Duodenal mucosa (tissue), 2 donors: ENCODE results near the gene PPM1A.
"Not testable (repeated sequence)": the region's sequence is repeated elsewhere in the genome, so short reads cannot be mapped to it uniquely, and the experiment has no call there.

Experiments
- H3K27ac ChIP-seq: one replicate; pipeline ENCODE4 v1.7.0; 2013; ENCODE audit warnings: low read depth, low read length
- H3K27me3 ChIP-seq, 2 donors: one replicate each; pipeline ENCODE4 v1.7.0; 2013; ENCODE audit warnings: low read length in 2 of 2, control low read depth in 1 of 2; ENCODE audit not compliant: insufficient read depth in 2 of 2, control insufficient read depth in 1 of 2
- H3K36me3 ChIP-seq, 2 donors: one replicate each; pipeline ENCODE4 v1.7.0; 2013; ENCODE audit warnings: low read length in 2 of 2, control low read depth in 1 of 2; ENCODE audit not compliant: insufficient read depth in 2 of 2, control insufficient read depth in 1 of 2
- H3K4me1 ChIP-seq, 2 donors: one replicate each; pipeline ENCODE4 v1.7.0; 2013; ENCODE audit warnings: low read length in 2 of 2, control low read depth in 1 of 2; ENCODE audit not compliant: insufficient read depth in 2 of 2, control insufficient read depth in 1 of 2
- H3K4me3 ChIP-seq, 2 donors: one replicate each; pipeline ENCODE4 v1.7.0; 2013; ENCODE audit warnings: low read length in 2 of 2, low read depth in 1 of 2
- H3K9ac ChIP-seq, 2 donors: one replicate each; pipeline ENCODE4 v1.7.0; 2013; ENCODE audit warnings: low read length in 2 of 2, low read depth in 1 of 2
- H3K9me3 ChIP-seq, 2 donors: one replicate each; pipeline ENCODE4 v1.7.0; 2013; ENCODE audit warnings: low read length in 2 of 2, control low read depth in 1 of 2; ENCODE audit not compliant: control insufficient read depth in 1 of 2

PPM1A gene

DNA sequence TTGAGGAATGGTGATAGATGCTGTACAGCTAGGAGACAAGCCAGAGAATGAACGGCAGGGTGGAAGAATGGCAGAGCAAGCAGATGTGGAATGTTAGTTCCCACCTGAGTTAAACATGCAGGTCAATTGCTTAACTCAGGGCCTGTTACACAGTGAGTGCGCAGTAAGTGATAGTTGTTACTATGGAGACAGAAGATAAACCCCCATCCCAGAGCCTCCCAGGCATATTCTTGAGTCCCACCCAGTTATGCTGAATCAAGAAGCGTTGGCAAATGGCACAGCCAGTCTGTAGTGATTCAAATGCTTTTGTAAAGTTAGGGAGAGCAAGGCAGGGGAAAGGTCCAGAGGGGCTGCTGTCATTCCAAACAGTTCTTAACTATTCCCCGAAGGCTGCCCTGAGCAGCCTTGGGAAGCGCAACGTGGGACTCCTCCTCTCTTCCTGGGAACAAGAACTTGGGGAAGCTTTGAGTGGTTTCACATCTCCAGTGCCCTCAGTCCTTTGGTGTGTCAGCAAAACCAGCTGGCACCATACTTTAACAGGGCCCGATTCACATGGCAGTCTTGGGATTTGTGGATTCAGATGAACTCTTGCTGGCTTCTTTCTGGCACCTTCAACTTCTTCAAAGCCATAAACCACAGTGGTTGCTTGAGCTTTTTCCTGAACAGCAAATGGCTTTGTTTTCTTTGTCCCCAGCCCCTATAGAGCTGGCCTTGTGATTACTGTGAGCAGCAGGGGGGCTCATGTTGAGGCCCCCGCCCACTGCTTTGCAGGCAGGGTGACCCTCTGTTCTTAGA lies 66.4 kb downstream of the PPM1A start:
- no peak overlapping the region for H3K4me3 ChIP-seq

DNA sequence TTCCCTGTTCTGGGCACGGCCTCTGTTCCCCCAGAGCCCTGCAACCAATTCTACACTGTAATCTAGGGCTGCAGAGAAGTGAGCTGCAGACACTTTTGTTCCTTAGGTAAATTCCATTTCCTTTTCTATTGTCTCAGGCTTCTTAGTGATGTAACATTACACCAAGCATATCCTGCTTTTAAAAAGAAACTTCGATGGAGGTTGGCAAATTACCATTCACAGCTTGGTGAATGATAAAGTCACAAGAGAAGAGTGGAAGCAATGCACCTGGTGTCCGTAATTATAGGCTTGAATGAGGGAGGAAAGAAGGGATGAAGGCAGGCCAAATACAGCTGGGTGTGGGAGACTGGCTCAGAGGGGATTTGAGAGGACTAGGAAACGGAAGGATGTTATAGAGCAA lies 68.6 kb downstream of the PPM1A start:
- peaks cover 0 to 12% of the 10 kb centered on the region in 2 donors for H3K27me3 ChIP-seq
- no peak overlapping the region for H3K27ac ChIP-seq
- no peaks in the 10 kb centered on the region for H3K4me1 ChIP-seq
- no peaks in the 10 kb centered on the region for H3K36me3 ChIP-seq
- H3K9me3 ChIP-seq = no peaks in the 10 kb centered on the region
- no peak overlapping the region for H3K4me3 ChIP-seq
- H3K9ac ChIP-seq = no peak overlapping the region

More for the DNA sequence above, 66.4 kb downstream of the PPM1A start:
- H3K36me3 ChIP-seq = no peaks in the 10 kb centered on the region
- H3K27ac ChIP-seq = no peak overlapping the region
- H3K27me3 ChIP-seq = peaks cover 0 to 12% of the 10 kb centered on the region in 2 donors
- no peaks in the 10 kb centered on the region for H3K9me3 ChIP-seq
- no peak overlapping the region for H3K9ac ChIP-seq
- H3K4me1 ChIP-seq = no peaks in the 10 kb centered on the region

DNA sequence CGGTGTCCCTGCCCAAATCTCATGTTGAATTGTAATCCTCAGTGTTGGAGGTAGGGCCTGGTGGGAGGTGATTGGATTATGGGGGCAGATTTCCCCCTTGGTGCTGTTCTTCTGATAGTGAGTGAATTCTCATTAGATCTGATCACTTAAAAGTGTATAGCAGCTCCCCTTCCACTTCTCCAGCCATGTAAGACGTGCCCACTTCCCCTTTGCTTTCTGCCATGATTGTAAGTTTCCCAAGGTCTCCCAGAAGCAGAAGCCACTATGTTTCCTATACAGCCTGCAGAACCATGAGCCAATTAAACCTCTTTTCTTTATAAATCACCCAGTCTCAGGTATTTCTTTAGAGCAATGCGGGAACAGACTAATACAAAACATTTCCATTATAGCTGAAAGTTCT lies 71.8 kb downstream of the PPM1A start:
- H3K4me3 ChIP-seq, H3K9me3 ChIP-seq, H3K9ac ChIP-seq, H3K36me3 ChIP-seq, H3K27me3 ChIP-seq, H3K27ac ChIP-seq, H3K4me1 ChIP-seq: not testable (repeated sequence)

DNA sequence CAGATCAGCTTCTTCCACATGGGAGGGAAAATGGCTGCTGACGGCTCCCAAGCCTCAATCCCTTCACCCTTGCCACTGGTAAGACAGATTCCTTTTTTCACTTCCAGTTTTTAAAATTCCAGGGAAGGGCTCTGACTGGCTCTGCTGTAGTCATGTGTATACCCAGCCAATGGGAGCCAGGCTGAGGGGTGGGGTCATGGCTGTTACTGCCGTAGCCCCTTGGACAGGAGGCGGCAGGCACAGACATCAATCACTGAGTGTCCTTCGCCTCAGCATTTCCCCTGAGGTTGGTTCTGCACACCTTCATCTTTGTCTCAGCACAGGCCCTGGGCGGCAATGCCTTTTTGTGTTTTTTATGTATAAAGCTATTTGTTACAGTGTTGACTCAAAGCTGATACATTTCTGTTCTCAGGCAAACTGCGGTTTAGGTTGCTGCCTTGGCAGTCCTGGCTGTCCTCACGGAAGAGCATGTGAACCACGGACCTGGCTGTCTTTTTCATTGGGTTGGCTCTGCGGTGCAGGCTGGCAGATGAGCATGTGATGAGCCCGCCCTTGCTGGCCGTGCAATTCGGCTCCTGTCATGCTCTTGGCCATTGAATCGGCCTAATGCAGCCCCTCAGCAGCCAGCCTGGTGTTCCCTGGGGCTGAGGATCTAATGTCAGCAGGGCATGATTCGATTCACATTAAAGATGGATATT lies 74.3 kb downstream of the PPM1A start:
- no peak overlapping the region for H3K9ac ChIP-seq
- no peak overlapping the region for H3K4me3 ChIP-seq
- peaks cover 4 to 10% of the 10 kb centered on the region in 2 donors for H3K4me1 ChIP-seq
- H3K36me3 ChIP-seq = no peaks in the 10 kb centered on the region
- no peaks in the 10 kb centered on the region for H3K9me3 ChIP-seq
- no peaks in the 10 kb centered on the region for H3K27me3 ChIP-seq
- H3K27ac ChIP-seq = no peak overlapping the region

- no peak overlapping the region for H3K27ac ChIP-seq
- no peaks in the 10 kb centered on the region for H3K36me3 ChIP-seq
- H3K4me1 ChIP-seq = peaks cover 4 to 10% of the 10 kb centered on the region in 2 donors
- H3K4me3 ChIP-seq = no peak overlapping the region
- H3K9me3 ChIP-seq = no peaks in the 10 kb centered on the region
- no peaks in the 10 kb centered on the region for H3K27me3 ChIP-seq
- H3K9ac ChIP-seq = no peak overlapping the region
Observed at GRCh38 chr14:60324837-60325236, 75.8 kb downstream of the PPM1A start.

- peaks cover 4 to 10% of the 10 kb centered on the region in 2 donors for H3K4me1 ChIP-seq
- H3K27me3 ChIP-seq = no peaks in the 10 kb centered on the region
- no peak overlapping the region for H3K9ac ChIP-seq
- H3K27ac ChIP-seq = no peak overlapping the region
- no peaks in the 10 kb centered on the region for H3K36me3 ChIP-seq
- H3K4me3 ChIP-seq = no peak overlapping the region
- no peaks in the 10 kb centered on the region for H3K9me3 ChIP-seq
Observed at GRCh38 chr14:60326274-60326673, 77.3 kb downstream of the PPM1A start.

DNA sequence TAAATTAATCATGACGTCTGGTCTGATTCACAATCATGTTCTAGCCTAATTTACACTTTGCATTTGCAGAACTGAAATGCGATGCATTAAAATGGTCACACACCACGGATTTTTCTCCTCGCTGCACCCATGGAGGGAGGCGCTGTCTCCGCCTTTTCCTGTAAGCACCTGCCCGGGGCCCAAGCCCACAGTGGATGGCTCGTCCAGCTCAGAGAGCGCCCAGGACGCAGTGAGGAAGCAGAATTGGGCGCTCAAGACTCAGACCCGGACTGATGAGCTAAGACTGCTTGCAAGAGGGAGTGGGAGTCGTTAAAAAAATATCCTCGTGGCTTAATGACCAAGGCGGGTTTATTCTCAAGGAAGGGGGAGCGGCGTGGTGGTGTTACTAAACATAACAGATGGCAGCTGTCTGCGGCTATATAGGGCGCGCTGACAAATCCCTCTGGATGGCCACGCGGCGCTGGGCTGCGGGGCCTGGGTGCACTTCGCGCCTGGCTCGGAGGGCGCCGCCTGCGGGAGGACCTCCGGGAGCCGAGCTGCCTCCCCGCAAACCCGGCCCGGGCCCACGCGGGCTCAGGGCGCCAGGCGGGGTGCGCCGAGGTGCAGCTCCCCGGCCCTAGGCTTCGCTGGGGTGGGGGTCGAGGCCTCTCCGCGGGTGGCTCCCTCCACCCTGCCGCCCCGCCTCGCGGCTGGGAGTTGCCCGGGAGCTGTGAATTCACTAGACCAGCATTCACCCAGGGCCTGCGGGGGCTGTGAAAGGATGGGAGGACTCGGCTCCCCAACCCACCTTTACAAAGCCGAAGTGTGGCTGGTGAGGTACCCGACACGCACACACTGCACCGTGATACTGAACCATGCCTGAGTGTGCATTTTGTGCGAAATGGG lies 78.7 kb downstream of the PPM1A start:
- Histone ChIP-seq H3K9ac (peak overlapping the region; percentile 51 to 66), H3K27me3 (no peaks in the 10 kb centered on the region), H3K4me1 (peaks cover 4 to 10% of the 10 kb centered on the region in 2 donors)

GRCh38 chr14:60328583-60328982 lies 79.6 kb downstream of the PPM1A start:
- no peak overlapping the region for H3K9ac ChIP-seq
- H3K36me3 ChIP-seq = no peaks in the 10 kb centered on the region
- no peaks in the 10 kb centered on the region for H3K9me3 ChIP-seq
- no peak overlapping the region for H3K4me3 ChIP-seq
- peaks cover 4 to 10% of the 10 kb centered on the region in 2 donors for H3K4me1 ChIP-seq
- H3K27ac ChIP-seq = no peak overlapping the region
- H3K27me3 ChIP-seq = no peaks in the 10 kb centered on the region

More for the DNA sequence above, 78.7 kb downstream of the PPM1A start:
- Histone ChIP-seq H3K36me3 (no peaks in the 10 kb centered on the region), H3K4me3 (peak overlapping the region; percentile 76 to 80), H3K9me3 (no peaks in the 10 kb centered on the region), H3K27ac (no peak overlapping the region)

- no peak overlapping the region for H3K4me3 ChIP-seq
- H3K9me3 ChIP-seq = no peaks in the 10 kb centered on the region
- no peak overlapping the region for H3K9ac ChIP-seq
- no peaks in the 10 kb centered on the region for H3K36me3 ChIP-seq
- no peaks in the 10 kb centered on the region for H3K27me3 ChIP-seq
- H3K4me1 ChIP-seq = peaks cover 4 to 10% of the 10 kb centered on the region in 2 donors
- no peak overlapping the region for H3K27ac ChIP-seq
Observed at GRCh38 chr14:60329274-60329673, 80.3 kb downstream of the PPM1A start.
